ENCODE data around the gene TMED7. TPM values are rescaled to one million over a fixed set of nuclear protein-coding genes. Genes with fewer than 3 reads are reported as not detected.

Gene TMED7
- polyA plus RNA-seq, 3 donors, result 91.7 to 98.2 (median 92.0) TPM

- no peak for DNase-seq
Measured at GRCh38 chr5:115637507-115637906, 11.7 kb upstream of the TMED7 start.

GRCh38 chr5:115636008-115636407, 10.2 kb upstream of the TMED7 start:
- no peak for DNase-seq

- peak; percentile 84 for DNase-seq
Measured at GRCh38 chr5:115634343-115635132, 8.7 kb upstream of the TMED7 start.

GRCh38 chr5:115629903-115630302, 4.1 kb upstream of the TMED7 start:
- no peak for DNase-seq

- DNase-seq, result no peak
Measured at GRCh38 chr5:115627295-115627865, 1.5 kb upstream of the TMED7 start.

GRCh38 chr5:115626445-115626823, 598 bp upstream of the TMED7 start:
- no peak for DNase-seq

- no peak for DNase-seq
Measured at GRCh38 chr5:115624994-115625393, 842 bp downstream of the TMED7 start.

GRCh38 chr5:115623658-115624057, 2.2 kb downstream of the TMED7 start:
- DNase-seq, result no peak

GRCh38 chr5:115621365-115621900, 4.4 kb downstream of the TMED7 start:
- DNase-seq, result no peak

GRCh38 chr5:115616892-115617291, 8.9 kb downstream of the TMED7 start:
- DNase-seq, result no peak

GRCh38 chr5:115616472-115616871, 9.4 kb downstream of the TMED7 start:
- no peak for DNase-seq

GRCh38 chr5:115611873-115612272, 14.0 kb downstream of the TMED7 start:
- DNase-seq, result no peak

GRCh38 chr5:115607935-115608334, 17.9 kb downstream of the TMED7 start:
- DNase-seq, result no peak

GRCh38 chr5:115605436-115605835, 20.4 kb downstream of the TMED7 start:
- DNase-seq, result no peak

- no peak for DNase-seq
Measured at GRCh38 chr5:115602591-115603125, 23.2 kb downstream of the TMED7 start.

- DNase-seq, result no peak
Measured at GRCh38 chr5:115601701-115602590, 23.9 kb downstream of the TMED7 start, which contains the start of gene TICAM2. Gene TICAM2, minus strand, starts transcription at chr5:115602479. Its CDS starts 21,223 bp downstream, at chr5:115581256.

GRCh38 chr5:115600766-115601165, 25.1 kb downstream of the TMED7 start:
- no peak for DNase-seq

- no peak for DNase-seq
Measured at GRCh38 chr5:115599924-115600323, 25.9 kb downstream of the TMED7 start.

GRCh38 chr5:115599502-115599901, 26.3 kb downstream of the TMED7 start:
- no peak for DNase-seq

- no peak for DNase-seq
Measured at GRCh38 chr5:115594128-115595047, 31.4 kb downstream of the TMED7 start.

GRCh38 chr5:115589043-115589442, 36.8 kb downstream of the TMED7 start:
- DNase-seq, result no peak
